OCI-LY3 (cell line): ENCODE measurements around the gene CAMK2D.

ENCODE experiments used
- EZH2phosphoT487 ChIP-seq: fragments of 200-600 bp; shearing (Covaris generic); IDR thresholded peaks from 2 replicates; pipeline ENCODE4 v1.6.1; 2018; ENCODE audit warnings: antibody characterized with exemption, mixed run types, low read depth
- TF ChIP-seq, protein P1 (sequence below): fragments of 200-600, 300-600 bp; sonication (generic); IDR thresholded peaks from 2 replicates; pipeline ENCODE4 v1.5.1; 2014; ENCODE audit warnings: antibody characterized with exemption, low read length, low read depth

DNA sequence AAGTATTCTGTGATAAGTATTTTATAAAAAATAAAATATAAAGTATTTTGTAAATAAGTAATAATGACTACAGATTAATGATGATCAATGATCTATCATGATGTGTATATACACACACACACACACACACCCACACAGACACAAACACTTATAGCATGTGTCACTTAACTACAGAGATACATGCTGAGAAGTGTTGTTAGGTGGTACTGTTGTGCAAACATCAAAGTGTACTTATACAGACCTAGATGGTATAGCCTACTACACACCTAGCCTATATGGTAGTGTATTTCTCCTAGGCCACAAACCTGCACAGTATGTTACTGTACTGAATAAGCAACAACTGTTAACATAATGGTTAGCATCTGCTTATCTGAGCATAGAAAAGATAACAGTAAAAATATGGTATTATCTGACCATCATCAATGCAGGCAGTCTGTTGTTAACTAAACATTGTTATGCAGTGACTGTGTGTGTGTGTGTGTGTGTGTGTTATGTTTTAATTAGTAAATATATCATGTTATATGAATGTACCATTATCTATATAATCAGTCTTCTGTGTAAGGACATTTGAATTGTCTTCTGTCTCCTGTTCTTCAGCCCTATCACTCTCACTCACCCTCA lies 138.2 kb downstream of the CAMK2D start:
- TF ChIP-seq, protein P1, sequence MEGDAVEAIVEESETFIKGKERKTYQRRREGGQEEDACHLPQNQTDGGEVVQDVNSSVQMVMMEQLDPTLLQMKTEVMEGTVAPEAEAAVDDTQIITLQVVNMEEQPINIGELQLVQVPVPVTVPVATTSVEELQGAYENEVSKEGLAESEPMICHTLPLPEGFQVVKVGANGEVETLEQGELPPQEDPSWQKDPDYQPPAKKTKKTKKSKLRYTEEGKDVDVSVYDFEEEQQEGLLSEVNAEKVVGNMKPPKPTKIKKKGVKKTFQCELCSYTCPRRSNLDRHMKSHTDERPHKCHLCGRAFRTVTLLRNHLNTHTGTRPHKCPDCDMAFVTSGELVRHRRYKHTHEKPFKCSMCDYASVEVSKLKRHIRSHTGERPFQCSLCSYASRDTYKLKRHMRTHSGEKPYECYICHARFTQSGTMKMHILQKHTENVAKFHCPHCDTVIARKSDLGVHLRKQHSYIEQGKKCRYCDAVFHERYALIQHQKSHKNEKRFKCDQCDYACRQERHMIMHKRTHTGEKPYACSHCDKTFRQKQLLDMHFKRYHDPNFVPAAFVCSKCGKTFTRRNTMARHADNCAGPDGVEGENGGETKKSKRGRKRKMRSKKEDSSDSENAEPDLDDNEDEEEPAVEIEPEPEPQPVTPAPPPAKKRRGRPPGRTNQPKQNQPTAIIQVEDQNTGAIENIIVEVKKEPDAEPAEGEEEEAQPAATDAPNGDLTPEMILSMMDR = no peak
- no peak for TF ChIP-seq EZH2phosphoT487
